Prostate gland (tissue), 2 donors: ENCODE results near the gene SECTM1.

Source experiments
- POLR2A ChIP-seq: fragments of 450-650 bp; IDR thresholded peaks from one replicate; pipeline ENCODE4 v1.6.1; 2016; ENCODE audit warnings: antibody characterized with exemption, mild to moderate bottlenecking
- TF ChIP-seq, protein P1 (sequence below), 4 experiments: fragments of 200-600 bp in 2 of 4; fragments of 450-650 bp in 2 of 4; sonication (generic) in 2 of 4; IDR thresholded peaks; 1 replicate in 3 of 4; 2 replicates in 1 of 4; pipeline ENCODE4 v1.5.1; 2016 to 2019; ENCODE audit warnings: antibody characterized with exemption in 4 of 4, mild to moderate bottlenecking in 2 of 4, moderate library complexity in 2 of 4

DNA sequence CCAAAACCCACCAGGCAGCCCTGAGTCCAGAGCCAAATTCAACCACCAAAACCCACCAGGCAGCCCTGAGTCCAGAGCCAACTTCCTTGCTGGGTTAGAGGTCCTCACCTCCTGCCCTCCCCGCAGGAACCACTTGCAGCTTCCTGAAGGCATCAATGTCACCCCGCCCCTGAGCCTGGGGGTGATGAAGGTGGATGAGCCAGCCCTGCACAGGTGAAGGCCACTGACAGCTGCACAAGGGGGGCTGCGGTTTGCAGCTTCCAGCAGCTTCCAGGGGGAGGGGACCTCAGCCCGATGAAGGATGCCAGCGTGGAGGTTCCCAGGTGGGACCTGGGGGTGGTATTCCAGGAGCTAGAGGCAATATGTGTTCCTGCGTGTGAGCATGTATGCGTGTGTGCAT is 52.5 kb downstream of the SECTM1 start:
- TF ChIP-seq, protein P1, sequence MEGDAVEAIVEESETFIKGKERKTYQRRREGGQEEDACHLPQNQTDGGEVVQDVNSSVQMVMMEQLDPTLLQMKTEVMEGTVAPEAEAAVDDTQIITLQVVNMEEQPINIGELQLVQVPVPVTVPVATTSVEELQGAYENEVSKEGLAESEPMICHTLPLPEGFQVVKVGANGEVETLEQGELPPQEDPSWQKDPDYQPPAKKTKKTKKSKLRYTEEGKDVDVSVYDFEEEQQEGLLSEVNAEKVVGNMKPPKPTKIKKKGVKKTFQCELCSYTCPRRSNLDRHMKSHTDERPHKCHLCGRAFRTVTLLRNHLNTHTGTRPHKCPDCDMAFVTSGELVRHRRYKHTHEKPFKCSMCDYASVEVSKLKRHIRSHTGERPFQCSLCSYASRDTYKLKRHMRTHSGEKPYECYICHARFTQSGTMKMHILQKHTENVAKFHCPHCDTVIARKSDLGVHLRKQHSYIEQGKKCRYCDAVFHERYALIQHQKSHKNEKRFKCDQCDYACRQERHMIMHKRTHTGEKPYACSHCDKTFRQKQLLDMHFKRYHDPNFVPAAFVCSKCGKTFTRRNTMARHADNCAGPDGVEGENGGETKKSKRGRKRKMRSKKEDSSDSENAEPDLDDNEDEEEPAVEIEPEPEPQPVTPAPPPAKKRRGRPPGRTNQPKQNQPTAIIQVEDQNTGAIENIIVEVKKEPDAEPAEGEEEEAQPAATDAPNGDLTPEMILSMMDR (IDR thresholded peaks at IDR 0.05) = no peak
- no peak for TF ChIP-seq POLR2A
